H1 (cell line): ENCODE results near the gene PGF. TPM values are rescaled to one million over a fixed set of nuclear protein-coding genes. Genes with fewer than 3 reads are reported as not detected.

Experiments
- CTCF ChIA-PET: fragments of 300-600 bp; sonication (Branson Sonifier 250); formaldehyde crosslinking; loops from one replicate; lab custom pipeline; 2021; ENCODE audit not compliant: partially characterized antibody; lab: Charles Lee
- POLR2A ChIA-PET: fragments of 300-600 bp; sonication (Branson Sonifier 250); formaldehyde crosslinking; loops from one replicate; lab custom pipeline; 2021; ENCODE audit warnings: inconsistent platforms; ENCODE audit not compliant: partially characterized antibody; lab: Charles Lee
- DNase-seq, 2 experiments: peaks; one replicate each; pipeline versions ENCODE4 v3.0.0 to v3.0.0-alpha.2; 2010 to 2022; ENCODE audit warnings: low spot score in 2 of 2, low read depth in 1 of 2, mixed read lengths in 1 of 2
- FAIRE-seq: peaks from 2 replicates; lab custom pipeline; 2011; peaks lifted over from hg19 to GRCh38; lab: Jason Lieb, UNC
- H2AFZ ChIP-seq: 2 replicates; pipeline ENCODE4 v1.8.1; 2012; ENCODE audit warnings: low read length, inconsistent platforms
- H2AK5ac ChIP-seq: 2 replicates; pipeline ENCODE4 v1.6.1; 2013; ENCODE audit warnings: low read depth, low read length
- H2BK120ac ChIP-seq: replicated peaks from 2 replicates; pipeline ENCODE3; 2013; ENCODE audit warnings: low read depth, low read length, inconsistent platforms
- H2BK12ac ChIP-seq: 2 replicates; pipeline ENCODE4 v1.6.1; 2013; ENCODE audit warnings: low read depth, low read length
- H2BK15ac ChIP-seq: 2 replicates; pipeline ENCODE4 v1.6.1; 2013; ENCODE audit warnings: low read length
- H2BK20ac ChIP-seq: 2 replicates; pipeline ENCODE4 v1.6.1; 2013; ENCODE audit warnings: low read length
- H2BK5ac ChIP-seq: 2 replicates; pipeline ENCODE4 v1.6.1; 2013; ENCODE audit warnings: low read depth, low read length
- H3K14ac ChIP-seq: 2 replicates; pipeline ENCODE4 v1.6.1; 2013; ENCODE audit warnings: inconsistent platforms; ENCODE audit not compliant: insufficient read length
- H3K18ac ChIP-seq: 2 replicates; pipeline ENCODE4 v1.6.1; 2013; ENCODE audit warnings: low read length; ENCODE audit errors: extremely low read depth
- H3K23ac ChIP-seq: 2 replicates; pipeline ENCODE4 v1.6.1; 2013; ENCODE audit warnings: inconsistent platforms; ENCODE audit not compliant: insufficient read length
- H3K23me2 ChIP-seq: 2 replicates; pipeline ENCODE4 v1.6.1; 2013; ENCODE audit warnings: low read depth, low read length
- H3K27ac ChIP-seq: 2 replicates; pipeline ENCODE4 v1.6.1; 2011; ENCODE audit warnings: low read depth, low read length, inconsistent platforms
- H3K27me3 ChIP-seq, 4 experiments: replicated peaks in 1 of 4; 1 replicate in 1 of 4; 2 replicates in 3 of 4; pipeline versions ENCODE4 v1.6.1 to v1.8.1; 2011 to 2013; ENCODE audit warnings: low read length in 3 of 4, mild to moderate bottlenecking in 3 of 4, inconsistent platforms in 2 of 4, mixed read lengths in 2 of 4, moderate library complexity in 1 of 4; ENCODE audit not compliant: control insufficient read depth in 3 of 4, insufficient read depth in 3 of 4; ENCODE audit errors: extremely low read depth in 1 of 4
- H3K36me3 ChIP-seq, 4 experiments: 2 replicates each; pipeline versions ENCODE4 v1.6.1 to v1.8.1; 2011 to 2013; ENCODE audit warnings: mild to moderate bottlenecking in 4 of 4, low read length in 3 of 4, moderate library complexity in 2 of 4, control low read depth in 1 of 4, inconsistent platforms in 1 of 4; ENCODE audit not compliant: insufficient read depth in 4 of 4, control insufficient read depth in 2 of 4
- H3K4ac ChIP-seq: replicated peaks from 2 replicates; pipeline ENCODE3; 2013; ENCODE audit warnings: low read length, low read depth, mixed read lengths, inconsistent platforms; ENCODE audit not compliant: insufficient read length
- H3K4me1 ChIP-seq, 4 experiments: replicated peaks in 1 of 4; 1 replicate in 1 of 4; 2 replicates in 3 of 4; pipeline versions ENCODE4 v1.6.1 to v1.8.1; 2011 to 2013; ENCODE audit warnings: low read length in 3 of 4, inconsistent platforms in 2 of 4, mixed read lengths in 1 of 4; ENCODE audit not compliant: insufficient read depth in 4 of 4, control insufficient read depth in 3 of 4
- H3K4me2 ChIP-seq, 2 experiments: 2 replicates each; pipeline versions ENCODE4 v1.6.1 to v1.8.1; 2011 to 2013; ENCODE audit warnings: low read depth in 2 of 2, low read length in 2 of 2, control low read depth in 1 of 2, inconsistent platforms in 1 of 2, mild to moderate bottlenecking in 1 of 2; ENCODE audit not compliant: insufficient read depth in 1 of 2
- H3K4me3 ChIP-seq, 4 experiments: fragments of 200-600, 300-600 bp in 1 of 4; sonication (generic), shearing (Covaris generic), sonication (Bioruptor Twin) in 1 of 4; 2 replicates each; pipeline versions ENCODE4 v1.5.1 to v1.8.1; 2011 to 2016; ENCODE audit warnings: low read length in 4 of 4, low read depth in 3 of 4, control low read depth in 2 of 4, inconsistent platforms in 2 of 4, mild to moderate bottlenecking in 2 of 4, mixed read lengths in 1 of 4, moderate library complexity in 1 of 4; ENCODE audit not compliant: insufficient read depth in 2 of 4; ENCODE audit errors: extremely low read depth in 1 of 4
- H3K56ac ChIP-seq: replicated peaks from 2 replicates; pipeline ENCODE3; 2013; ENCODE audit warnings: low read depth, mild to moderate bottlenecking, mixed read lengths, low read length, inconsistent platforms; ENCODE audit not compliant: insufficient read length
- H3K79me1 ChIP-seq: 2 replicates; pipeline ENCODE4 v1.6.1; 2013; ENCODE audit warnings: low read depth, low read length, control low read depth
- H3K79me2 ChIP-seq, 2 experiments: 2 replicates each; pipeline versions ENCODE4 v1.6.1 to v1.8.1; 2012 to 2013; ENCODE audit warnings: low read length in 2 of 2, mild to moderate bottlenecking in 2 of 2, inconsistent platforms in 1 of 2; ENCODE audit not compliant: insufficient read depth in 2 of 2, control insufficient read depth in 1 of 2
- H3K9ac ChIP-seq, 4 experiments: replicated peaks in 1 of 4; 1 replicate in 1 of 4; 2 replicates in 3 of 4; pipeline versions ENCODE4 v1.6.1 to v1.8.1; 2011 to 2013; ENCODE audit warnings: low read depth in 3 of 4, low read length in 3 of 4, control low read depth in 2 of 4, mild to moderate bottlenecking in 2 of 4, moderate library complexity in 2 of 4, inconsistent platforms in 1 of 4; ENCODE audit errors: extremely low read depth in 1 of 4
- H3K9me3 ChIP-seq, 2 experiments: 2 replicates each; pipeline versions ENCODE4 v1.6.1 to v1.8.1; 2012 to 2013; ENCODE audit warnings: mild to moderate bottlenecking in 2 of 2, moderate library complexity in 2 of 2, control low read depth in 1 of 2, inconsistent platforms in 1 of 2, low read depth in 1 of 2, low read length in 1 of 2, mixed read lengths in 1 of 2; ENCODE audit not compliant: insufficient read depth in 2 of 2
- H4K20me1 ChIP-seq, 2 experiments: replicated peaks in 1 of 2; 2 replicates each; pipeline versions ENCODE3 to v1.8.1; 2011 to 2013; ENCODE audit warnings: inconsistent platforms in 2 of 2, low read length in 2 of 2, mild to moderate bottlenecking in 1 of 2; ENCODE audit not compliant: insufficient read depth in 2 of 2, control insufficient read depth in 1 of 2
- H4K5ac ChIP-seq: 2 replicates; pipeline ENCODE4 v1.6.1; 2013; ENCODE audit warnings: low read length, low read depth, mixed read lengths, inconsistent platforms; ENCODE audit not compliant: insufficient read length
- H4K8ac ChIP-seq: 2 replicates; pipeline ENCODE4 v1.8.0; 2013; ENCODE audit warnings: mild to moderate bottlenecking, moderate library complexity, low read length, inconsistent platforms; ENCODE audit not compliant: insufficient read depth; ENCODE audit errors: extremely low read depth
- H4K91ac ChIP-seq: replicated peaks from 2 replicates; pipeline ENCODE3; 2013; ENCODE audit warnings: low read length, mixed read lengths, inconsistent platforms; ENCODE audit not compliant: insufficient read length
- BCL11A ChIP-seq, 2 experiments: IDR thresholded peaks; one replicate each; pipeline ENCODE4 v1.6.1; 2011; ENCODE audit warnings: low read depth in 2 of 2, low read length in 2 of 2, mild to moderate bottlenecking in 2 of 2
- CBX8 ChIP-seq: fragments of 300-800, 300-1000 bp; sonication (generic); IDR thresholded peaks from 2 replicates; pipeline ENCODE4 v1.7.1; 2016; ENCODE audit warnings: low read depth, low read length, borderline replicate concordance
- EGR1 ChIP-seq: IDR thresholded peaks from 2 replicates; pipeline ENCODE4 v1.6.1; 2011; ENCODE audit warnings: low read depth, low read length, borderline replicate concordance
- HDAC6 ChIP-seq: IDR thresholded peaks from one replicate; pipeline ENCODE4 v1.7.1; 2012; ENCODE audit warnings: low read depth, mild to moderate bottlenecking, inconsistent platforms, low read length, moderate library complexity
- KDM5A ChIP-seq: fragments of 200-600 bp; IDR thresholded peaks from 2 replicates; pipeline ENCODE4 v1.7.1; 2012; ENCODE audit warnings: mild to moderate bottlenecking, low read length, inconsistent platforms, mixed read lengths
- POLR2AphosphoS5 ChIP-seq: IDR thresholded peaks from 2 replicates; pipeline ENCODE4 v1.6.1; 2011; ENCODE audit warnings: low read depth, low read length
- POU5F1 ChIP-seq: IDR thresholded peaks from 2 replicates; pipeline ENCODE4 v1.6.1; 2011; ENCODE audit warnings: low read depth, mild to moderate bottlenecking, low read length, moderate library complexity
- SAP30 ChIP-seq: fragments of 300-600 bp; sonication (generic); IDR thresholded peaks from 2 replicates; pipeline ENCODE4 v1.7.1; 2012; ENCODE audit warnings: low read length, moderate library complexity, mild to moderate bottlenecking, inconsistent platforms; ENCODE audit not compliant: insufficient read depth, insufficient replicate concordance
- SIRT6 ChIP-seq: IDR thresholded peaks from one replicate; pipeline ENCODE4 v1.7.1; 2012; ENCODE audit warnings: low read length, inconsistent platforms
- SRF ChIP-seq: IDR thresholded peaks from 2 replicates; pipeline ENCODE4 v1.6.1; 2011; ENCODE audit warnings: mild to moderate bottlenecking, low read depth, low read length, moderate library complexity
- SUZ12 ChIP-seq: fragments of 200-600 bp; sonication (generic); IDR thresholded peaks from 2 replicates; pipeline ENCODE4 v1.6.1; 2012; ENCODE audit warnings: mild to moderate bottlenecking, inconsistent platforms, low read length, moderate library complexity, mixed read lengths
- WGBS, 2 experiments: shearing (Covaris generic) in 1 of 2; methylation state at CpG; one replicate each; pipeline versions ENCODE4 v1.1.6 to v1.1.7; 2013 to 2015; ENCODE audit warnings: low lambda C conversion rate in 2 of 2, mixed read lengths in 2 of 2, inconsistent platforms in 1 of 2, low coverage in 1 of 2, missing lambda C conversion rate in 1 of 2; ENCODE audit not compliant: insufficient replicate concordance in 2 of 2, insufficient coverage in 1 of 2, insufficient read length in 1 of 2; ENCODE audit errors: extremely low coverage in 1 of 2, missing lambda C conversion rate in 1 of 2; 5-methylcytosine and 5-hydroxymethylcytosine counted together
- polyA plus RNA-seq, 7 experiments: library from polyadenylated mRNA; depleted of rRNA in 3 of 7; stranded (reverse) in 5 of 7; unstranded in 2 of 7; fragments of >200 nt in 5 of 7; fragments of 200-250 nt in 2 of 7; gene quantifications; 1 replicate in 5 of 7; 2 replicates in 1 of 7; 4 replicates in 1 of 7; pipeline versions ENCODE4 v1.2.1 to v1.2.3, GENCODE V29; 2011 to 2013; ENCODE audit warnings: missing spikeins in 2 of 7, mixed read lengths in 2 of 7
- total RNA-seq: library from RNA; stranded (reverse); fragmentation: NEBNext Ultra II Directional; extraction: Animal tissue kit (Norgen Biotek cat#: 25700); gene quantifications from 2 replicates; pipeline ENCODE4 v1.2.1, GENCODE V29; 2021
- TF ChIP-seq, protein P1 (sequence below), 3 experiments: IDR thresholded peaks; 1 replicate in 2 of 3; 2 replicates in 1 of 3; pipeline versions ENCODE4 v1.5.1 to v1.6.1; 2011; ENCODE audit warnings: low read length in 3 of 3, mild to moderate bottlenecking in 3 of 3, inconsistent platforms in 2 of 3, low read depth in 1 of 3, moderate library complexity in 1 of 3; ENCODE audit not compliant: insufficient read depth in 1 of 3; ENCODE audit errors: control extremely low read depth in 1 of 3

Gene PGF
- total and polyA plus RNA-seq, 2 of the 8 experiments (the other 6 are each of a cell fraction or from before 2014, with no cell fraction given): 2.1 to 4.1 TPM

DNA sequence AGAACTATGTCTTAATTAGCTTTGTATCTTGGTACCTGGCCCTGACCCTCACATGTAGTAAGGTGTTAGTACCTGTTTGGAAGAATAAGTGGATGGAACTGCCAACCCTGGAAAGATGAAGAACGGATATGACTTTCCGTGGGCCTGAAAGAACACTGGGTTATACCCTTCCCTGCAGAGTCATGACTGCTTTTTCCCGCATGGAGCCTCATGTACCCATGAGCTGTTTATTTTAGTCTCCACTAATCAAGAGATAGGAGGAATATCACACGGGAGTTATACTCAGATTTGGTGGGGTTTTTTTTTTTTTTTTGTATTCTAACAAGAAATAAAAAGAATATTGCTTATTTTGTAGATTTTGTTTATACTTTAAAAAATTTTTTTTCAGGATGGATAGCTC lies 57.8 kb downstream of the PGF start:
- Histone ChIP-seq H3K9ac (no peak overlapping the region), H3K79me2 (no peaks in the 10 kb centered on the region), H2BK20ac (no peak overlapping the region), H3K27ac (no peak overlapping the region), H2AK5ac (no peak overlapping the region), H3K56ac (no peak overlapping the region), H3K23me2 (no peaks in the 10 kb centered on the region), H3K79me1 (0 out of 2 replicates have a peak, but pooled peaks cover 2% of the 10 kb centered on the region), H3K14ac (no peak overlapping the region), H2BK12ac (no peak overlapping the region), H3K36me3 (peaks cover 56 to 100% (median 94%) of the 10 kb centered on the region in 4 experiments), H2BK120ac (no peak overlapping the region), H4K20me1 (peaks cover 2 to 9% of the 10 kb centered on the region in 2 experiments), H3K4ac (no peak overlapping the region), H4K91ac (no peak overlapping the region), H4K5ac (no peak overlapping the region), H3K9me3 (no peaks in the 10 kb centered on the region), H3K4me3 (no peak overlapping the region), H3K27me3 (no peaks in the 10 kb centered on the region), H3K18ac (no peak overlapping the region), H3K23ac (no peak overlapping the region), H4K8ac (no peak overlapping the region), H3K4me1 (no peaks in the 10 kb centered on the region), H2BK5ac (no peak overlapping the region), H3K4me2 (no peak overlapping the region), H2AFZ (no peak overlapping the region), H2BK15ac (no peak overlapping the region)
- DNase-seq (no peak), FAIRE-seq (no peak)
- ChIA-PET CTCF (interaction anchor here (1.0 to 24.8 kb wide), 3 partner anchors 10 to 41 kb away, joined by 5 to 509 read pairs (median 173); no protein-coding TSS in a partner anchor), POLR2A (interaction anchor here (0.6 to 2.5 kb wide), 4 partner anchors 11 to 22 kb away, joined by 3 to 8 read pairs (median 4); partner anchors contain the start of gene PROX2)
- WGBS, 2 experiments: 90% methylated on average over 4 of the region's 4 CpGs; no CpG with 5 or more reads in 1 of the 2 experiments
- TF ChIP-seq SRF (no peak), HDAC6 (no peak), POLR2AphosphoS5 (no peak), CBX8 (no peak), SAP30 (no peak), KDM5A (no peak), EGR1 (no peak), SIRT6 (no peak), SUZ12 (no peak), POU5F1 (no peak), BCL11A (IDR thresholded peaks at IDR 0.05; ENCODE audit: low read depth in 2 of 2, low read length in 2 of 2) (no peak)
- TF ChIP-seq, protein P1, sequence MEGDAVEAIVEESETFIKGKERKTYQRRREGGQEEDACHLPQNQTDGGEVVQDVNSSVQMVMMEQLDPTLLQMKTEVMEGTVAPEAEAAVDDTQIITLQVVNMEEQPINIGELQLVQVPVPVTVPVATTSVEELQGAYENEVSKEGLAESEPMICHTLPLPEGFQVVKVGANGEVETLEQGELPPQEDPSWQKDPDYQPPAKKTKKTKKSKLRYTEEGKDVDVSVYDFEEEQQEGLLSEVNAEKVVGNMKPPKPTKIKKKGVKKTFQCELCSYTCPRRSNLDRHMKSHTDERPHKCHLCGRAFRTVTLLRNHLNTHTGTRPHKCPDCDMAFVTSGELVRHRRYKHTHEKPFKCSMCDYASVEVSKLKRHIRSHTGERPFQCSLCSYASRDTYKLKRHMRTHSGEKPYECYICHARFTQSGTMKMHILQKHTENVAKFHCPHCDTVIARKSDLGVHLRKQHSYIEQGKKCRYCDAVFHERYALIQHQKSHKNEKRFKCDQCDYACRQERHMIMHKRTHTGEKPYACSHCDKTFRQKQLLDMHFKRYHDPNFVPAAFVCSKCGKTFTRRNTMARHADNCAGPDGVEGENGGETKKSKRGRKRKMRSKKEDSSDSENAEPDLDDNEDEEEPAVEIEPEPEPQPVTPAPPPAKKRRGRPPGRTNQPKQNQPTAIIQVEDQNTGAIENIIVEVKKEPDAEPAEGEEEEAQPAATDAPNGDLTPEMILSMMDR (IDR thresholded peaks at IDR 0.05; ENCODE audit: control extremely low read depth in 1 of 3, insufficient read depth in 1 of 3, low read depth in 1 of 3, low read length in 3 of 3): no peak
